ENCODE measurements around the gene NGF. TPM values are rescaled to one million over a fixed set of nuclear protein-coding genes. Genes with fewer than 3 reads are reported as not detected.

NGF gene
- total and polyA plus RNA-seq, 2 of the 8 experiments (the other 6 are each of a cell fraction or from before 2014, with no cell fraction given), result 1.6 TPM; not detected in 1

DNA sequence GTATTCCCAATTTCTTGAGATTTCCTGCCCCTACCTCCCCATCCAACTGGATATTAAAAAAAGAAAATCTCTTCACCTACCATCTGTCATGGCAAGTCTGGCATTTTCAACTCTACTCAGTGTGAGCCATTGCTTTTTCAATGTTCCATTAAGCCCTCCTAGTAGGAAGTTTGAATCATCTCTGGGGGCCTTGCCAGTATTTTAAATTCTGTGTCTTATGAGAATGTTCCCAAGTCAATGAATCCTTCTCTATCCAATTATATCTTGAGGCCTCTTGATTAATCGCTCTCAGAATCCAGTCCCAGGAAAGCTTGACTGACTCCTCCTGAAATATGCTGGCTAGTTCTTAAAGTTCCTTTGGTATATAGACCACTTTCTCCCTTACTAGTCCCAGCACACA, 91.5 kb downstream of the NGF start (continued):
- TF ChIP-seq, protein P1, sequence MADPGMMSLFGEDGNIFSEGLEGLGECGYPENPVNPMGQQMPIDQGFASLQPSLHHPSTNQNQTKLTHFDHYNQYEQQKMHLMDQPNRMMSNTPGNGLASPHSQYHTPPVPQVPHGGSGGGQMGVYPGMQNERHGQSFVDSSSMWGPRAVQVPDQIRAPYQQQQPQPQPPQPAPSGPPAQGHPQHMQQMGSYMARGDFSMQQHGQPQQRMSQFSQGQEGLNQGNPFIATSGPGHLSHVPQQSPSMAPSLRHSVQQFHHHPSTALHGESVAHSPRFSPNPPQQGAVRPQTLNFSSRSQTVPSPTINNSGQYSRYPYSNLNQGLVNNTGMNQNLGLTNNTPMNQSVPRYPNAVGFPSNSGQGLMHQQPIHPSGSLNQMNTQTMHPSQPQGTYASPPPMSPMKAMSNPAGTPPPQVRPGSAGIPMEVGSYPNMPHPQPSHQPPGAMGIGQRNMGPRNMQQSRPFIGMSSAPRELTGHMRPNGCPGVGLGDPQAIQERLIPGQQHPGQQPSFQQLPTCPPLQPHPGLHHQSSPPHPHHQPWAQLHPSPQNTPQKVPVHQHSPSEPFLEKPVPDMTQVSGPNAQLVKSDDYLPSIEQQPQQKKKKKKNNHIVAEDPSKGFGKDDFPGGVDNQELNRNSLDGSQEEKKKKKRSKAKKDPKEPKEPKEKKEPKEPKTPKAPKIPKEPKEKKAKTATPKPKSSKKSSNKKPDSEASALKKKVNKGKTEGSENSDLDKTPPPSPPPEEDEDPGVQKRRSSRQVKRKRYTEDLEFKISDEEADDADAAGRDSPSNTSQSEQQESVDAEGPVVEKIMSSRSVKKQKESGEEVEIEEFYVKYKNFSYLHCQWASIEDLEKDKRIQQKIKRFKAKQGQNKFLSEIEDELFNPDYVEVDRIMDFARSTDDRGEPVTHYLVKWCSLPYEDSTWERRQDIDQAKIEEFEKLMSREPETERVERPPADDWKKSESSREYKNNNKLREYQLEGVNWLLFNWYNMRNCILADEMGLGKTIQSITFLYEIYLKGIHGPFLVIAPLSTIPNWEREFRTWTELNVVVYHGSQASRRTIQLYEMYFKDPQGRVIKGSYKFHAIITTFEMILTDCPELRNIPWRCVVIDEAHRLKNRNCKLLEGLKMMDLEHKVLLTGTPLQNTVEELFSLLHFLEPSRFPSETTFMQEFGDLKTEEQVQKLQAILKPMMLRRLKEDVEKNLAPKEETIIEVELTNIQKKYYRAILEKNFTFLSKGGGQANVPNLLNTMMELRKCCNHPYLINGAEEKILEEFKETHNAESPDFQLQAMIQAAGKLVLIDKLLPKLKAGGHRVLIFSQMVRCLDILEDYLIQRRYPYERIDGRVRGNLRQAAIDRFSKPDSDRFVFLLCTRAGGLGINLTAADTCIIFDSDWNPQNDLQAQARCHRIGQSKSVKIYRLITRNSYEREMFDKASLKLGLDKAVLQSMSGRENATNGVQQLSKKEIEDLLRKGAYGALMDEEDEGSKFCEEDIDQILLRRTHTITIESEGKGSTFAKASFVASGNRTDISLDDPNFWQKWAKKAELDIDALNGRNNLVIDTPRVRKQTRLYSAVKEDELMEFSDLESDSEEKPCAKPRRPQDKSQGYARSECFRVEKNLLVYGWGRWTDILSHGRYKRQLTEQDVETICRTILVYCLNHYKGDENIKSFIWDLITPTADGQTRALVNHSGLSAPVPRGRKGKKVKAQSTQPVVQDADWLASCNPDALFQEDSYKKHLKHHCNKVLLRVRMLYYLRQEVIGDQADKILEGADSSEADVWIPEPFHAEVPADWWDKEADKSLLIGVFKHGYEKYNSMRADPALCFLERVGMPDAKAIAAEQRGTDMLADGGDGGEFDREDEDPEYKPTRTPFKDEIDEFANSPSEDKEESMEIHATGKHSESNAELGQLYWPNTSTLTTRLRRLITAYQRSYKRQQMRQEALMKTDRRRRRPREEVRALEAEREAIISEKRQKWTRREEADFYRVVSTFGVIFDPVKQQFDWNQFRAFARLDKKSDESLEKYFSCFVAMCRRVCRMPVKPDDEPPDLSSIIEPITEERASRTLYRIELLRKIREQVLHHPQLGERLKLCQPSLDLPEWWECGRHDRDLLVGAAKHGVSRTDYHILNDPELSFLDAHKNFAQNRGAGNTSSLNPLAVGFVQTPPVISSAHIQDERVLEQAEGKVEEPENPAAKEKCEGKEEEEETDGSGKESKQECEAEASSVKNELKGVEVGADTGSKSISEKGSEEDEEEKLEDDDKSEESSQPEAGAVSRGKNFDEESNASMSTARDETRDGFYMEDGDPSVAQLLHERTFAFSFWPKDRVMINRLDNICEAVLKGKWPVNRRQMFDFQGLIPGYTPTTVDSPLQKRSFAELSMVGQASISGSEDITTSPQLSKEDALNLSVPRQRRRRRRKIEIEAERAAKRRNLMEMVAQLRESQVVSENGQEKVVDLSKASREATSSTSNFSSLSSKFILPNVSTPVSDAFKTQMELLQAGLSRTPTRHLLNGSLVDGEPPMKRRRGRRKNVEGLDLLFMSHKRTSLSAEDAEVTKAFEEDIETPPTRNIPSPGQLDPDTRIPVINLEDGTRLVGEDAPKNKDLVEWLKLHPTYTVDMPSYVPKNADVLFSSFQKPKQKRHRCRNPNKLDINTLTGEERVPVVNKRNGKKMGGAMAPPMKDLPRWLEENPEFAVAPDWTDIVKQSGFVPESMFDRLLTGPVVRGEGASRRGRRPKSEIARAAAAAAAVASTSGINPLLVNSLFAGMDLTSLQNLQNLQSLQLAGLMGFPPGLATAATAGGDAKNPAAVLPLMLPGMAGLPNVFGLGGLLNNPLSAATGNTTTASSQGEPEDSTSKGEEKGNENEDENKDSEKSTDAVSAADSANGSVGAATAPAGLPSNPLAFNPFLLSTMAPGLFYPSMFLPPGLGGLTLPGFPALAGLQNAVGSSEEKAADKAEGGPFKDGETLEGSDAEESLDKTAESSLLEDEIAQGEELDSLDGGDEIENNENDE (IDR thresholded peaks at IDR 0.05; ENCODE audit: insufficient replicate concordance, low read length), result no peak
- TF ChIP-seq CBX8 (IDR thresholded peaks at IDR 0.05; ENCODE audit: borderline replicate concordance, low read depth, low read length) (no peak), RFX5 (IDR thresholded peaks at IDR 0.05; ENCODE audit: borderline replicate concordance, low read depth, low read length) (no peak), CBX5 (IDR thresholded peaks at IDR 0.05; ENCODE audit: low read depth, low read length) (no peak), NRF1 (IDR thresholded peaks at IDR 0.05; ENCODE audit: low read depth, low read length) (no peak)

Data from H1 (cell line).